Parathyroid adenoma (tissue), 2 donors: ENCODE data around the gene C11orf42.

Experiments
- H2AFZ ChIP-seq: fragments of 300-600 bp; sonication (generic); one replicate; pipeline ENCODE4 v1.7.0; 2017; ENCODE audit warnings: antibody characterized with exemption, mild to moderate bottlenecking
- H3K27ac ChIP-seq: fragments of 300-600 bp; sonication (generic); one replicate; pipeline ENCODE4 v1.7.0; 2017
- H3K27me3 ChIP-seq: fragments of 300-600 bp; sonication (generic); one replicate; pipeline ENCODE4 v1.7.0; 2017; ENCODE audit warnings: low read length; ENCODE audit not compliant: control insufficient read depth, insufficient read depth
- H3K36me3 ChIP-seq: fragments of 300-600 bp; sonication (generic); one replicate; pipeline ENCODE4 v1.7.0; 2017; ENCODE audit warnings: low read length; ENCODE audit not compliant: control insufficient read depth, insufficient read depth
- H3K4me1 ChIP-seq: fragments of 300-600 bp; sonication (generic); one replicate; pipeline ENCODE4 v1.7.0; 2017; ENCODE audit warnings: control low read depth
- H3K4me2 ChIP-seq: fragments of 300-600 bp; sonication (generic); one replicate; pipeline ENCODE4 v1.7.0; 2017; ENCODE audit warnings: low read length
- H3K4me3 ChIP-seq: fragments of 300-600 bp; sonication (generic); one replicate; pipeline ENCODE4 v1.7.0; 2017; ENCODE audit warnings: low read depth, low read length
- H3K79me2 ChIP-seq: fragments of 300-600 bp; sonication (generic); one replicate; pipeline ENCODE4 v1.7.0; 2017; ENCODE audit warnings: control low read depth
- H3K9ac ChIP-seq: fragments of 300-600 bp; sonication (generic); one replicate; pipeline ENCODE4 v1.7.0; 2017; ENCODE audit warnings: mild to moderate bottlenecking
- H3K9me3 ChIP-seq: fragments of 300-600 bp; sonication (generic); one replicate; pipeline ENCODE4 v1.7.0; 2017; ENCODE audit warnings: low read length; ENCODE audit not compliant: control insufficient read depth
- TF ChIP-seq, protein P1 (sequence below): fragments of 300-600 bp; sonication (generic); IDR thresholded peaks from one replicate; pipeline ENCODE4 v1.7.0; 2017; ENCODE audit warnings: antibody characterized with exemption, mild to moderate bottlenecking
- donor health status: primary hyperparathyroidism.

C11orf42 gene

DNA sequence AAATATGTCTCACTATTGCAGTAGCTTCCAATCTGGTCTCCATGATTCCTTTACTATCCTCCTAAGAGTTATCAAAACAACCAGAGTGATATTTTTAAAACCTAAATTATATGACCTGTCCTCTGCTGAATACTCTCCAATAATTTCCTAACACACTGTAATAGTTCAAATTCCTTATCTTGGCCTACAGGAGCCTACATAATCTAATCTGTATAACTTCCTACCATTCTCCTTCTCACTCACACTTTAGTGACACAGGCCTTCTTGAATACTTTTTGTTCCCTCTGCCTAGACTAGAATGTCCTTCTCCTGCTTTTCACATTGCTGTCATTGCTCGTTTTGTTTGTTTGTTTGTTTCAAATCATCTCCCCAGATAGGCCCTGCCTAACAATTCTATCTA is 19.7 kb downstream of the C11orf42 start:
- H3K27me3 ChIP-seq, result no peaks in the 10 kb centered on the region
- H3K4me3 ChIP-seq, result no peak overlapping the region
- no peaks in the 10 kb centered on the region for H3K36me3 ChIP-seq
- H2AFZ ChIP-seq, result no peak overlapping the region
- H3K4me2 ChIP-seq, result no peak overlapping the region
- H3K9ac ChIP-seq, result no peak overlapping the region
- H3K27ac ChIP-seq, result no peak overlapping the region
- no peaks in the 10 kb centered on the region for H3K79me2 ChIP-seq
- no peaks in the 10 kb centered on the region for H3K9me3 ChIP-seq
- TF ChIP-seq, protein P1, sequence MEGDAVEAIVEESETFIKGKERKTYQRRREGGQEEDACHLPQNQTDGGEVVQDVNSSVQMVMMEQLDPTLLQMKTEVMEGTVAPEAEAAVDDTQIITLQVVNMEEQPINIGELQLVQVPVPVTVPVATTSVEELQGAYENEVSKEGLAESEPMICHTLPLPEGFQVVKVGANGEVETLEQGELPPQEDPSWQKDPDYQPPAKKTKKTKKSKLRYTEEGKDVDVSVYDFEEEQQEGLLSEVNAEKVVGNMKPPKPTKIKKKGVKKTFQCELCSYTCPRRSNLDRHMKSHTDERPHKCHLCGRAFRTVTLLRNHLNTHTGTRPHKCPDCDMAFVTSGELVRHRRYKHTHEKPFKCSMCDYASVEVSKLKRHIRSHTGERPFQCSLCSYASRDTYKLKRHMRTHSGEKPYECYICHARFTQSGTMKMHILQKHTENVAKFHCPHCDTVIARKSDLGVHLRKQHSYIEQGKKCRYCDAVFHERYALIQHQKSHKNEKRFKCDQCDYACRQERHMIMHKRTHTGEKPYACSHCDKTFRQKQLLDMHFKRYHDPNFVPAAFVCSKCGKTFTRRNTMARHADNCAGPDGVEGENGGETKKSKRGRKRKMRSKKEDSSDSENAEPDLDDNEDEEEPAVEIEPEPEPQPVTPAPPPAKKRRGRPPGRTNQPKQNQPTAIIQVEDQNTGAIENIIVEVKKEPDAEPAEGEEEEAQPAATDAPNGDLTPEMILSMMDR, result no peak
- no peaks in the 10 kb centered on the region for H3K4me1 ChIP-seq

GRCh38 chr11:6225896-6226295 is 20.5 kb downstream of the C11orf42 start:
- no peak overlapping the region for H3K4me2 ChIP-seq
- no peaks in the 10 kb centered on the region for H3K4me1 ChIP-seq
- no peak overlapping the region for H3K4me3 ChIP-seq
- no peak overlapping the region for H2AFZ ChIP-seq
- H3K27ac ChIP-seq, result peak overlapping the region; percentile 49
- no peak overlapping the region for H3K9ac ChIP-seq
- H3K9me3 ChIP-seq, result no peaks in the 10 kb centered on the region
- H3K79me2 ChIP-seq, result peaks cover 2% of the 10 kb centered on the region
- H3K27me3 ChIP-seq, result no peaks in the 10 kb centered on the region
- TF ChIP-seq, protein P1, result no peak
- H3K36me3 ChIP-seq, result no peaks in the 10 kb centered on the region

GRCh38 chr11:6228520-6228919 is 23.2 kb downstream of the C11orf42 start:
- Histone ChIP-seq H3K27ac (no peak overlapping the region), H3K4me1 (no peaks in the 10 kb centered on the region)

DNA sequence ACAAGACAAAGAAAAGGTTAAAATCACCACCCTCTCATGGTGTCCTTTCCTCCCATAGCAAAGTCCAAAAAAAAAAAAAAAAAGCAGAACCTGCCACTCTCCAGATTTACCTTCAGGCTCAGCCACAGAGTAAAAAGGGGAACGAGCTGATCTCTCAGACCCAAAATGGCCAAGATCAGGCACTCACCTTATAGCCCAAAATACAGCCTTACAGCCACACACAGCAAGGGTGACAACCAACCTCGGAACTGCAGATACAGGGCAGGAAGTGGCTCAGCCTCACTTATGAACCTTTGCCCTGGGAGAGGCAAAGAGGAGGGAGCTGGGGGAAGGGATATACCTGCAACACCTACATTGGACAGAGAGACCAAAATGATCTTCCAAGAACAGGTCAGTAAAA is 24.6 kb downstream of the C11orf42 start:
- H3K27me3 ChIP-seq, result no peaks in the 10 kb centered on the region

More at GRCh38 chr11:6228520-6228919, 23.2 kb downstream of the C11orf42 start:
- Histone ChIP-seq H3K4me2 (no peak overlapping the region), H3K4me3 (no peak overlapping the region), H3K27me3 (no peaks in the 10 kb centered on the region), H3K9me3 (no peaks in the 10 kb centered on the region), H3K9ac (no peak overlapping the region), H3K36me3 (no peaks in the 10 kb centered on the region), H3K79me2 (peaks cover 6% of the 10 kb centered on the region), H2AFZ (no peak overlapping the region)
- TF ChIP-seq, protein P1, result no peak

DNA sequence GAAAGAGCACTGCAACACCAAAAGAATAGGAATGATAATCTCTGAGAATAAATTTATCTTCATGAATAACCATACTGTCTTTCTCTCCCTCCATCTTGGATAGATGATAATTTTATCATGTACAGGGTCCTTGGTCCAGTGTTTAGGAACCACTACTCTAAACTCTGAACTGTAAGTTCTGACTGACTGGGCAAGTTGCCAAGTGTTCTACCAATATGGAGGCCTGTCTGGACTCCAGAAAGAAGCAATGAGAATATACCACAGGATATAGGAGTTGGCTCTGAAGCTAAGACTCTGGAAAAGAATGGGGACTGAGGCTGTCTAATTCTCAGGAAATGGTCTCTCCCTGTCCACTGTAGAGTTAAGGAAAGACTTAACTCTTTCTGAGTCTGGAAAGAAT is 27.5 kb downstream of the C11orf42 start:
- no peaks in the 10 kb centered on the region for H3K27me3 ChIP-seq
- no peak overlapping the region for H2AFZ ChIP-seq
- no peaks in the 10 kb centered on the region for H3K4me1 ChIP-seq
- no peak overlapping the region for H3K4me2 ChIP-seq
- no peaks in the 10 kb centered on the region for H3K36me3 ChIP-seq
- no peak overlapping the region for H3K27ac ChIP-seq
- H3K9me3 ChIP-seq, result no peaks in the 10 kb centered on the region
- H3K9ac ChIP-seq, result no peak overlapping the region
- TF ChIP-seq, protein P1, result no peak
- H3K4me3 ChIP-seq, result no peak overlapping the region
- peaks cover 9% of the 10 kb centered on the region for H3K79me2 ChIP-seq

More for the DNA sequence above, 24.6 kb downstream of the C11orf42 start:
- Histone ChIP-seq H3K9ac (no peak overlapping the region), H3K4me1 (no peaks in the 10 kb centered on the region), H3K4me3 (no peak overlapping the region), H3K9me3 (no peaks in the 10 kb centered on the region), H3K79me2 (peaks cover 9% of the 10 kb centered on the region), H2AFZ (no peak overlapping the region), H3K27ac (no peak overlapping the region), H3K36me3 (no peaks in the 10 kb centered on the region), H3K4me2 (no peak overlapping the region)
- TF ChIP-seq, protein P1, result no peak
